H9 (cell line): ENCODE data around the gene HDGFL3. TPM values are rescaled to one million over a fixed set of nuclear protein-coding genes. Genes with fewer than 3 reads are reported as not detected.

Experiments
- DNase-seq: peaks from one replicate; pipeline ENCODE4 v3.0.0-alpha.2; 2017
- H2AFZ ChIP-seq: one replicate; pipeline ENCODE4 v1.6.1; 2013; ENCODE audit warnings: mild to moderate bottlenecking, low read length, control low read depth, moderate library complexity
- H2AK5ac ChIP-seq: 2 replicates; pipeline ENCODE4 v1.6.1; 2013; ENCODE audit warnings: low read length, control low read depth, mixed read lengths; ENCODE audit not compliant: insufficient read length
- H2BK120ac ChIP-seq: one replicate; pipeline ENCODE4 v1.6.1; 2013; ENCODE audit warnings: low read depth, mild to moderate bottlenecking, low read length, control low read depth, inconsistent platforms; ENCODE audit not compliant: poor library complexity, severe bottlenecking
- H2BK12ac ChIP-seq: 2 replicates; pipeline ENCODE4 v1.6.1; 2013; ENCODE audit warnings: low read length, control low read depth, mixed read lengths, low read depth; ENCODE audit not compliant: insufficient read length
- H2BK15ac ChIP-seq: 2 replicates; pipeline ENCODE4 v1.6.1; 2013; ENCODE audit warnings: low read depth, low read length, control low read depth
- H2BK20ac ChIP-seq: one replicate; pipeline ENCODE4 v1.6.1; 2013; ENCODE audit warnings: low read depth, mild to moderate bottlenecking, low read length, control low read depth, inconsistent platforms; ENCODE audit not compliant: poor library complexity, severe bottlenecking
- H2BK5ac ChIP-seq: 2 replicates; pipeline ENCODE4 v1.6.1; 2013; ENCODE audit warnings: low read length, control low read depth, mixed read lengths; ENCODE audit not compliant: insufficient read length
- H3K14ac ChIP-seq: 2 replicates; pipeline ENCODE4 v1.6.1; 2013; ENCODE audit warnings: low read length, control low read depth; ENCODE audit not compliant: insufficient read depth
- H3K18ac ChIP-seq: 2 replicates; pipeline ENCODE4 v1.6.1; 2013; ENCODE audit warnings: low read depth, mild to moderate bottlenecking, mixed read lengths, low read length, control low read depth; ENCODE audit not compliant: insufficient read length
- H3K23ac ChIP-seq: 2 replicates; pipeline ENCODE4 v1.6.1; 2013; ENCODE audit warnings: low read length, control low read depth, mixed read lengths, low read depth; ENCODE audit not compliant: insufficient read length
- H3K23me2 ChIP-seq: 2 replicates; pipeline ENCODE4 v1.6.1; 2013; ENCODE audit warnings: low read depth, mild to moderate bottlenecking, mixed read lengths, low read length, control low read depth; ENCODE audit not compliant: insufficient read length, poor library complexity, severe bottlenecking
- H3K27ac ChIP-seq: 2 replicates; pipeline ENCODE4 v1.5.1; 2013; ENCODE audit warnings: low read length, control low read depth, mixed read lengths, low read depth; ENCODE audit not compliant: insufficient read length
- H3K27me3 ChIP-seq: 2 replicates; pipeline ENCODE4 v1.6.1; 2013; ENCODE audit warnings: low read length, control low read depth, inconsistent platforms; ENCODE audit not compliant: insufficient read depth
- H3K4ac ChIP-seq: 2 replicates; pipeline ENCODE4 v1.6.1; 2013; ENCODE audit warnings: low read depth, mild to moderate bottlenecking, control low read depth, inconsistent platforms, low read length, moderate library complexity
- H3K4me1 ChIP-seq: 2 replicates; pipeline ENCODE4 v1.6.1; 2013; ENCODE audit warnings: low read length, control low read depth, inconsistent platforms; ENCODE audit not compliant: insufficient read depth
- H3K4me2 ChIP-seq: 2 replicates; pipeline ENCODE4 v1.6.1; 2013; ENCODE audit warnings: low read length, control low read depth, mixed read lengths; ENCODE audit not compliant: insufficient read length, insufficient read depth
- H3K56ac ChIP-seq: 2 replicates; pipeline ENCODE4 v1.6.1; 2013; ENCODE audit warnings: low read depth, mild to moderate bottlenecking, mixed read lengths, low read length, control low read depth; ENCODE audit not compliant: insufficient read length
- H3K79me1 ChIP-seq: 2 replicates; pipeline ENCODE4 v1.6.1; 2013; ENCODE audit warnings: low read depth, mild to moderate bottlenecking, moderate library complexity, low read length, control low read depth, inconsistent platforms; ENCODE audit not compliant: insufficient read depth, poor library complexity, severe bottlenecking
- H3K79me2 ChIP-seq: 2 replicates; pipeline ENCODE4 v1.6.1; 2013; ENCODE audit warnings: low read length, control low read depth, inconsistent platforms; ENCODE audit not compliant: insufficient read depth
- H3K9ac ChIP-seq: 2 replicates; pipeline ENCODE4 v1.6.1; 2013; ENCODE audit warnings: low read length, control low read depth, mixed read lengths; ENCODE audit not compliant: insufficient read length; ENCODE audit errors: extremely low read depth
- H3K9me3 ChIP-seq: one replicate; pipeline ENCODE4 v1.6.1; 2013; ENCODE audit warnings: low read depth, low read length, inconsistent platforms; ENCODE audit not compliant: control insufficient read depth
- H3T11ph ChIP-seq: one replicate; pipeline ENCODE4 v1.6.1; 2013; ENCODE audit warnings: mild to moderate bottlenecking, low read length, control low read depth, inconsistent platforms
- H4K20me1 ChIP-seq: one replicate; pipeline ENCODE4 v1.6.1; 2013; ENCODE audit not compliant: control insufficient read depth, insufficient read length, insufficient read depth
- H4K5ac ChIP-seq: 2 replicates; pipeline ENCODE4 v1.6.1; 2013; ENCODE audit warnings: low read depth, mild to moderate bottlenecking, mixed read lengths, low read length, control low read depth; ENCODE audit not compliant: insufficient read length
- H4K8ac ChIP-seq: replicated peaks from 2 replicates; pipeline ENCODE4 v1.6.1; 2013; ENCODE audit warnings: low read length, control low read depth, mixed read lengths, low read depth; ENCODE audit not compliant: insufficient read length
- H4K91ac ChIP-seq: 2 replicates; pipeline ENCODE4 v1.6.1; 2013; ENCODE audit warnings: low read depth, mild to moderate bottlenecking, moderate library complexity, mixed read lengths, low read length, control low read depth; ENCODE audit not compliant: insufficient read length
- H3K27ac Mint-ChIP-seq, 3 experiments: 2 replicates in 2 of 3; 3 replicates in 1 of 3; pipeline ENCODE4 v1.8.0; 2020 to 2021; ENCODE audit warnings: mixed read lengths in 3 of 3, mild to moderate bottlenecking in 1 of 3, moderate library complexity in 1 of 3
- H3K27me3 Mint-ChIP-seq: 2 replicates; pipeline ENCODE4 v1.8.0; 2021; ENCODE audit warnings: low read depth, mild to moderate bottlenecking, moderate library complexity, mixed read lengths
- H3K36me3 Mint-ChIP-seq, 3 experiments: 2 replicates in 2 of 3; 3 replicates in 1 of 3; pipeline ENCODE4 v1.8.0; 2020 to 2021; ENCODE audit warnings: low read depth in 3 of 3, mixed read lengths in 3 of 3; ENCODE audit not compliant: insufficient read depth in 1 of 3
- H3K4me1 Mint-ChIP-seq, 2 experiments: 2 replicates each; pipeline ENCODE4 v1.8.0; 2020; ENCODE audit warnings: mixed read lengths in 2 of 2
- H3K4me3 Mint-ChIP-seq, 2 experiments: 2 replicates in 1 of 2; 3 replicates in 1 of 2; pipeline ENCODE4 v1.8.0; 2020 to 2021; ENCODE audit warnings: mild to moderate bottlenecking in 2 of 2, mixed read lengths in 2 of 2, moderate library complexity in 1 of 2
- H3K9me3 Mint-ChIP-seq, 2 experiments: 2 replicates in 1 of 2; 3 replicates in 1 of 2; pipeline ENCODE4 v1.8.0; 2020; ENCODE audit warnings: mild to moderate bottlenecking in 2 of 2, mixed read lengths in 2 of 2, moderate library complexity in 1 of 2
- CTCF ChIP-seq: fragments of 200-600 bp; sonication (generic); conservative IDR thresholded peaks from 3 replicates; pipeline ENCODE4 v1.8.0; 2021; ENCODE audit warnings: antibody characterized with exemption, mild to moderate bottlenecking
- WGBS: extraction: QIAGEN DNeasy Blood & Tissue Kit; methylation state at CpG from one replicate; pipeline ENCODE4 v1.1.7; 2013; ENCODE audit warnings: missing lambda C conversion rate, low lambda C conversion rate, mixed read lengths; ENCODE audit not compliant: insufficient read length; ENCODE audit errors: extremely low coverage; 5-methylcytosine and 5-hydroxymethylcytosine counted together
- total RNA-seq: library from RNA; stranded (reverse); gene quantifications from 2 replicates; pipeline ENCODE4 v1.2.1, GENCODE V29; 2021

The HDGFL3 gene
- total RNA-seq, 1 experiment from 2014 or later = 120 TPM

DNA sequence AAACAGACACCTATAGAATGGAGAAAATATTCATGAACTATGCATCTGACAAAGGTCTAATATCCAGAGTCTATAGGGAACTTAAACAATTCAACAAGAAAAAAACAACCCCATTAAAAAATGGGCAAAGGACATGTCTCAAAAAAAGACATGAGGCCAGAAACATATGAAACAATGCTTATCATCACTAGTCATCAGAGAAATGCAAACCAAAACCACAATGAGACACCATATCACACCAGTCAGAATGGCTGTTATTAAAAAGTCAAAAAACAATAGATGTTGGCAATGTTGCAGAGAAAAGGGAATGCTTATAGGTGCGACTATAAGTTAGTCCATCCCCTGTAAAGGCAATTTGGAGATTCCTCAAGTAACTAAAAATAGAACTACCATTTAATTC is 11.4 kb upstream of the HDGFL3 start:
- Histone ChIP-seq H2BK120ac (no peak overlapping the region), H3K56ac (no peak overlapping the region), H3K18ac (no peak overlapping the region), H2AK5ac (no peak overlapping the region), H2BK20ac (no peak overlapping the region), H2BK5ac (no peak overlapping the region), H3K79me2 (no peaks in the 10 kb centered on the region), H3K79me1 (no peaks in the 10 kb centered on the region), H4K20me1 (no peaks in the 10 kb centered on the region), H3K23ac (no peak overlapping the region), H4K8ac (no peak overlapping the region), H3K27me3 (no peaks in the 10 kb centered on the region), H3K27ac (no peak overlapping the region), H3K4ac (no peak overlapping the region), H3K4me1 (no peaks in the 10 kb centered on the region), H4K91ac (no peak overlapping the region), H3K9me3 (no peaks in the 10 kb centered on the region), H3K4me2 (no peak overlapping the region), H3K9ac (no peak overlapping the region), H2BK15ac (no peak overlapping the region), H3K23me2 (no peaks in the 10 kb centered on the region), H4K5ac (no peak overlapping the region), H2AFZ (no peak overlapping the region), H3T11ph (no peak overlapping the region), H3K14ac (no peak overlapping the region), H2BK12ac (no peak overlapping the region)
- no peak overlapping the region for H3K27ac Mint-ChIP-seq
- H3K4me1 Mint-ChIP-seq = no peaks in the 10 kb centered on the region
- peaks cover 44 to 58% of the 10 kb centered on the region in 2 experiments for H3K9me3 Mint-ChIP-seq
- no peak for DNase-seq
- peaks cover 11% of the 10 kb centered on the region for H3K27me3 Mint-ChIP-seq
- no CpG with 5 or more reads among the region's 1 CpG for WGBS
- peaks cover 9 to 39% (median 12%) of the 10 kb centered on the region in 3 experiments for H3K36me3 Mint-ChIP-seq
- TF ChIP-seq CTCF = no peak
- no peak overlapping the region for H3K4me3 Mint-ChIP-seq
